GM12878 (cell line): ENCODE measurements around the gene PRR18.

Experiments
- BACH1 ChIP-seq: fragments of 450-650 bp; IDR thresholded peaks from 2 replicates; pipeline ENCODE4 v1.6.1; 2017; ENCODE audit warnings: mild to moderate bottlenecking, borderline replicate concordance
- CREM ChIP-seq: IDR thresholded peaks from 2 replicates; pipeline ENCODE4 v1.6.1; 2014; ENCODE audit warnings: antibody characterized with exemption, low read depth
- CTCF ChIP-seq, 3 experiments: IDR thresholded peaks in 2 of 3; conservative IDR thresholded peaks in 1 of 3; 2 replicates each; pipeline ENCODE4 v1.5.1; 2011; ENCODE audit warnings: low read depth in 3 of 3, low read length in 3 of 3, mild to moderate bottlenecking in 3 of 3, control low read depth in 2 of 3, moderate library complexity in 2 of 3, inconsistent platforms in 1 of 3, mixed read lengths in 1 of 3; ENCODE audit not compliant: control insufficient read depth in 2 of 3, insufficient read depth in 1 of 3; ENCODE audit errors: extremely low read depth in 1 of 3
- EZH2 ChIP-seq: IDR thresholded peaks from 2 replicates; pipeline ENCODE4 v1.6.1; 2012; ENCODE audit warnings: low read depth, mild to moderate bottlenecking, control low read depth, inconsistent platforms, low read length, borderline replicate concordance; ENCODE audit not compliant: control insufficient read depth
- RCOR1 ChIP-seq: conservative IDR thresholded peaks from 2 replicates; pipeline ENCODE4 v1.6.1; 2012; ENCODE audit warnings: low read depth, low read length, improper control_type of control experiment
- SP1 ChIP-seq: IDR thresholded peaks from one replicate; pipeline ENCODE4 v1.6.1; 2011; ENCODE audit warnings: low read depth, low read length
- TF ChIP-seq, protein P1 (sequence below): IDR thresholded peaks from 2 replicates; pipeline ENCODE4 v1.6.1; 2011; ENCODE audit warnings: mild to moderate bottlenecking, low read depth, low read length, moderate library complexity; ENCODE audit not compliant: insufficient replicate concordance

DNA sequence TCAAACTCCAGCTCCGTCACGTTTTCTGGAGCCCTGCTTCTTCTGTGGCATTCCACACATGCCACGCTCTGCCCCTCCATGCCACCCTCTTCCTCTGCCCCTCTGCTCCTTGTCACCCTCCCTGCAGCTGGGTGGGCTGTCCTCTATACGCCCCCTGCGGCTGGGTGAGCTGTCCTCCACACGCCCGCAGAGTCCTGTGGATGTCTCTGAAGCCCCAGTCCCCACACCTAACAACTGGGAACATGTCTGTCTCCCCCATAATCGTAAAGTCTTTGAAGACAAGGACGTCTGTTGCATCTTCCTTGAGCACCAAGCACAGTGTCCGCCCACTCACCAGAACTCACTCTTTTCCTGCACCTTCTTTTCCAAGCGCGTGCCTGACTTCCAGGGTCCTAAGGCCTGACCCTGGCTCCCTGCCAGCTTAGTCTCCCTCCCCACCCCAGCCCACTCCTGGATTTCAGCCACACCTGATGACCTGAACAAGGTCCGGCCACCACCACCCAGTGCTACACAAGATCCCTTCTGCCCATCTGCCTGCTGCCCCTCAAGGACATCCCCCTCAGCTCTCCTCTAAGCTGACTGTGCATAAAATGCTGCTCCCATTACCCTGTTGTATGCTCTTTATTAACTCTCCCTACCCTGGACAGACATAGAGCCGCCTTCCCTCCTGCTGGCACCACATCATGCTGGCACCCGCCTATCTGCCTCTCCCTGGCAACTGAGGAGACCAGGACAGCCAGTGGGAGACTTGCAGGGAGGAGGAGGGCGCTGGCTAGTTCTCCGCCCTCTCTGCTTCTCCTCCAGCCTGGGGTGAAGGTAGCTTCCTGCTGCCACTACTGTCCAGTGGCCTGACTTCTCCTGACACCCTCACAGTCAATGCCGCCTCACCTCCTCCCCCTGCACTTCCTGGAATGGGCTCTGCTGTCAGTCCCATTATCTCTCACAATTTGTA is 10.7 kb upstream of the PRR18 start:
- no peak for TF ChIP-seq BACH1
- no peak for TF ChIP-seq CTCF (IDR thresholded peaks at IDR 0.05 in 2 of 3, conservative IDR thresholded peaks at IDR 0.05 in 1 of 3; ENCODE audit: control insufficient read depth in 2 of 3, extremely low read depth in 1 of 3, insufficient read depth in 1 of 3, low read depth in 3 of 3, low read length in 3 of 3)
- TF ChIP-seq, protein P1, sequence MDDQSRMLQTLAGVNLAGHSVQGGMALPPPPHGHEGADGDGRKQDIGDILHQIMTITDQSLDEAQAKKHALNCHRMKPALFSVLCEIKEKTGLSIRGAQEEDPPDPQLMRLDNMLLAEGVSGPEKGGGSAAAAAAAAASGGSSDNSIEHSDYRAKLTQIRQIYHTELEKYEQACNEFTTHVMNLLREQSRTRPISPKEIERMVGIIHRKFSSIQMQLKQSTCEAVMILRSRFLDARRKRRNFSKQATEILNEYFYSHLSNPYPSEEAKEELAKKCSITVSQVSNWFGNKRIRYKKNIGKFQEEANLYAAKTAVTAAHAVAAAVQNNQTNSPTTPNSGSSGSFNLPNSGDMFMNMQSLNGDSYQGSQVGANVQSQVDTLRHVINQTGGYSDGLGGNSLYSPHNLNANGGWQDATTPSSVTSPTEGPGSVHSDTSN = no peak
- no peak for TF ChIP-seq SP1
- no peak for TF ChIP-seq CREM
- TF ChIP-seq EZH2 = no peak
- TF ChIP-seq RCOR1 = no peak
